SH-SY5Y (cell line): Measurements from ENCODE around the gene NUCKS1.

Experiments
- GATA2 ChIP-seq: IDR thresholded peaks from 2 replicates; pipeline ENCODE4 v1.6.1; 2011; ENCODE audit warnings: mild to moderate bottlenecking, low read depth, low read length
- GATA3 ChIP-seq: IDR thresholded peaks from 2 replicates; pipeline ENCODE4 v1.6.1; 2011; ENCODE audit warnings: low read depth, mild to moderate bottlenecking, low read length, moderate library complexity

DNA sequence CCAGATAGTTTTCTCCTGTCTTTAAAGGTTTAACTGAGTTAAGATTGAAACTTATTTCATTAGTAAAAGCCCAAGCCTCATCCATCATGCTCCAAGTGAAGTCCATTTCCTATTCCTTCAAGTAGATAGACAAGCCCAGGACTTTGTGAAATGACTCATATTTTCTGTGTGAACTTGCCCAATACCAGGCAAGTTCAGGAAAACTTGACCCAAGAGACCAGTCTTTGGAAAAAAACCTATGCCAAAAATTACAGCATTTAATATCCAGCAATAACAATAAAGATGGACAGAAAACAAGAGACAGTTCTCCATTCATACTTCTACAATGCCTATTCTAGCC, 25.7 kb upstream of the NUCKS1 start:
- TF ChIP-seq GATA2, result no peak
- TF ChIP-seq GATA3, result no peak
